WTC11 (cell line): ENCODE results near the gene ST6GALNAC3.

Experiments
- CREB1 ChIP-seq: sonication (generic); formaldehyde crosslinking; IDR thresholded peaks from 2 replicates; pipeline ENCODE4 v1.8.0; 2023; ENCODE audit warnings: mild to moderate bottlenecking, missing genetic modification reagents
- TF ChIP-seq, protein P1 (sequence below): fragments of 200-600 bp; IDR thresholded peaks from 2 replicates; pipeline ENCODE4 v1.8.0; 2022; ENCODE audit warnings: antibody characterized with exemption
- TF ChIP-seq, protein P2 (sequence below): sonication (generic); formaldehyde crosslinking; conservative IDR thresholded peaks from 2 replicates; pipeline ENCODE4 v1.8.1; 2022; ENCODE audit warnings: mild to moderate bottlenecking, missing genetic modification reagents

DNA sequence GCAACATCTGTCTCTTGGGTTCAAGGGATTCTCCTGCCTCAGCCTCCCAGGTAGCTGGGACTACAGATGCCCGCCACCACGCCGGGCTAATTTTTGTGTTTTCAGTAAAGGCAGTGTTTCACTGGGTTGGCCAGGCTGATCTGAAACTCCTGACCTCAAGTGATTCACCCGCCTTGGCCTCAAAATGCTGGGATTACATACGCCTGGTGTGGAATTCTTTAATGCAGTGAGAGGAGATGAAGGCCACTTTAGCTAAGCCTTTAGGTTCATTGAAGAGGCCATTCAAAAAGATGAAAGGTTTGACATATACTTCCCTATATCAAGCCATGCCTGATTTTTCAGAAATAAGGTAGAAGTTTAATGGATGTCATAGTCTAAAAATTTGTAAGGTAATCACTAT lies 162.7 kb downstream of the ST6GALNAC3 start:
- TF ChIP-seq, protein P1, sequence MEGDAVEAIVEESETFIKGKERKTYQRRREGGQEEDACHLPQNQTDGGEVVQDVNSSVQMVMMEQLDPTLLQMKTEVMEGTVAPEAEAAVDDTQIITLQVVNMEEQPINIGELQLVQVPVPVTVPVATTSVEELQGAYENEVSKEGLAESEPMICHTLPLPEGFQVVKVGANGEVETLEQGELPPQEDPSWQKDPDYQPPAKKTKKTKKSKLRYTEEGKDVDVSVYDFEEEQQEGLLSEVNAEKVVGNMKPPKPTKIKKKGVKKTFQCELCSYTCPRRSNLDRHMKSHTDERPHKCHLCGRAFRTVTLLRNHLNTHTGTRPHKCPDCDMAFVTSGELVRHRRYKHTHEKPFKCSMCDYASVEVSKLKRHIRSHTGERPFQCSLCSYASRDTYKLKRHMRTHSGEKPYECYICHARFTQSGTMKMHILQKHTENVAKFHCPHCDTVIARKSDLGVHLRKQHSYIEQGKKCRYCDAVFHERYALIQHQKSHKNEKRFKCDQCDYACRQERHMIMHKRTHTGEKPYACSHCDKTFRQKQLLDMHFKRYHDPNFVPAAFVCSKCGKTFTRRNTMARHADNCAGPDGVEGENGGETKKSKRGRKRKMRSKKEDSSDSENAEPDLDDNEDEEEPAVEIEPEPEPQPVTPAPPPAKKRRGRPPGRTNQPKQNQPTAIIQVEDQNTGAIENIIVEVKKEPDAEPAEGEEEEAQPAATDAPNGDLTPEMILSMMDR = no peak
- TF ChIP-seq, protein P2, sequence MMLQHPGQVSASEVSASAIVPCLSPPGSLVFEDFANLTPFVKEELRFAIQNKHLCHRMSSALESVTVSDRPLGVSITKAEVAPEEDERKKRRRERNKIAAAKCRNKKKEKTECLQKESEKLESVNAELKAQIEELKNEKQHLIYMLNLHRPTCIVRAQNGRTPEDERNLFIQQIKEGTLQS = no peak
- TF ChIP-seq CREB1 (CRISPR knock-in tag) = no peak
